K562 (cell line): Measurements from ENCODE around the gene SH3BGRL3. TPM values are rescaled to one million over a fixed set of nuclear protein-coding genes. Genes with fewer than 3 reads are reported as not detected.

Experiments used
- ARID1B ChIP-seq: fragments of 450-650 bp; IDR thresholded peaks from 2 replicates; pipeline ENCODE4 v1.6.1; 2016; ENCODE audit warnings: antibody characterized with exemption, mild to moderate bottlenecking, inconsistent platforms
- CHAMP1 ChIP-seq: fragments of 450-650 bp; IDR thresholded peaks from 2 replicates; pipeline ENCODE4 v1.6.1; 2016; ENCODE audit warnings: mild to moderate bottlenecking
- CXXC5 ChIP-seq: fragments of 250-450 bp; sonication (Bioruptor Pico); IDR thresholded peaks from 2 replicates; pipeline ENCODE4 v1.8.0; 2022; ENCODE audit warnings: inconsistent platforms, mild to moderate bottlenecking, moderate library complexity
- GTF2A2 ChIP-seq: IDR thresholded peaks from 2 replicates; pipeline ENCODE4 v1.6.1; 2016; ENCODE audit warnings: mild to moderate bottlenecking, missing genetic modification characterization, missing compliant biosample characterization
- GTF2F1 ChIP-seq: IDR thresholded peaks from 2 replicates; pipeline ENCODE4 v1.6.1; 2011; ENCODE audit warnings: low read depth, low read length, improper control_type of control experiment
- HLTF ChIP-seq: fragments of 450-650 bp; IDR thresholded peaks from 2 replicates; pipeline ENCODE4 v1.6.1; 2016
- L3MBTL2 ChIP-seq: fragments of 450-650 bp; IDR thresholded peaks from 2 replicates; pipeline ENCODE4 v1.6.1; 2016; ENCODE audit warnings: mild to moderate bottlenecking, moderate library complexity
- POLR2G ChIP-seq: fragments of 200-400 bp; formaldehyde crosslinking; IDR thresholded peaks from 2 replicates; pipeline ENCODE4 v1.6.1; 2017; ENCODE audit warnings: low read depth, mild to moderate bottlenecking, antibody characterized with exemption, low read length, moderate library complexity
- RBM14 ChIP-seq: fragments of 200-400 bp; formaldehyde crosslinking; IDR thresholded peaks from 2 replicates; pipeline ENCODE4 v1.6.1; 2018; ENCODE audit warnings: low read depth, mild to moderate bottlenecking, low read length, moderate library complexity, borderline replicate concordance; ENCODE audit not compliant: insufficient read depth
- SLC30A9 ChIP-seq: fragments of 250-450 bp; sonication (Bioruptor Pico); IDR thresholded peaks from 2 replicates; pipeline ENCODE4 v1.8.0; 2022; ENCODE audit warnings: mild to moderate bottlenecking, moderate library complexity
- SMARCA5 ChIP-seq: fragments of 450-650 bp; IDR thresholded peaks from 2 replicates; pipeline ENCODE4 v1.6.1; 2016
- TCF7 ChIP-seq: sonication (generic); IDR thresholded peaks from 2 replicates; pipeline ENCODE4 v1.6.1; 2016; ENCODE audit warnings: antibody characterized with exemption, borderline replicate concordance
- ZBTB12 ChIP-seq: fragments of 250-450 bp; sonication (Bioruptor Pico); IDR thresholded peaks from 2 replicates; pipeline ENCODE4 v1.4.0; 2020
- ZFX ChIP-seq: sonication (generic); formaldehyde crosslinking; IDR thresholded peaks from 2 replicates; pipeline ENCODE4 v1.8.0; 2022; ENCODE audit warnings: mild to moderate bottlenecking, missing genetic modification reagents, moderate library complexity
- ZNF134 ChIP-seq: fragments of 250-450 bp; sonication (Bioruptor Pico); conservative IDR thresholded peaks from 2 replicates; pipeline ENCODE4 v1.4.0; 2020
- ZNF263 ChIP-seq: sonication (generic); formaldehyde crosslinking; IDR thresholded peaks from 2 replicates; pipeline ENCODE4 v1.8.0; 2022; ENCODE audit warnings: mild to moderate bottlenecking, missing genetic modification reagents, borderline replicate concordance
- ZNF639 ChIP-seq, 2 experiments: fragments of 200-800 bp in 1 of 2; sonication (Bioruptor generic) in 1 of 2; sonication (generic) in 1 of 2; formaldehyde crosslinking in 1 of 2; IDR thresholded peaks in 1 of 2; conservative IDR thresholded peaks in 1 of 2; 2 replicates each; pipeline versions ENCODE4 v1.5.0 to v1.6.1; 2016 to 2020; ENCODE audit warnings: missing compliant biosample characterization in 1 of 2, missing genetic modification characterization in 1 of 2, missing genetic modification reagents in 1 of 2
- ZNF707 ChIP-seq: fragments of 250-450 bp; sonication (Bioruptor Pico); conservative IDR thresholded peaks from 2 replicates; pipeline ENCODE4 v1.8.0; 2022; ENCODE audit warnings: inconsistent platforms, mild to moderate bottlenecking, moderate library complexity
- polyA plus RNA-seq, 8 experiments: library from polyadenylated mRNA; depleted of rRNA in 4 of 8; stranded (reverse) in 5 of 8; unstranded in 3 of 8; fragments of >200 nt; fragmentation: Nextera tagmentation in 2 of 8; fragmentation: Illumina TruSeq in 1 of 8; extraction: Ambion mirVana in 2 of 8; extraction: Trizol in 1 of 8; gene quantifications; 2 replicates each; pipeline versions ENCODE4 v1.2.1 to v1.2.3, GENCODE V29; 2011 to 2014; ENCODE audit warnings: inconsistent platforms in 1 of 8, missing spikeins in 1 of 8
- total RNA-seq, 7 experiments: library from RNA; depleted of rRNA in 6 of 7; stranded (reverse); fragments of >200 nt in 6 of 7; fragmentation: Illumina TruSeq in 2 of 7; extraction: Trizol in 2 of 7; gene quantifications; 2 replicates each; pipeline versions ENCODE4 v1.2.1 to v1.2.3, GENCODE V29; 2011 to 2021; ENCODE audit warnings: low replicate concordance in 1 of 7

The SH3BGRL3 gene
- total and polyA plus RNA-seq, 9 of the 15 experiments (the other 6 are each of a cell fraction or from before 2014, with no cell fraction given), result 30.3 to 140 (median 54.2) TPM

- TF ChIP-seq ZNF639 (CRISPR knock-in tag; conservative IDR thresholded peaks at IDR 0.05 in 1 of 2, IDR thresholded peaks at IDR 0.05 in 1 of 2) (0 out of 4 replicates have a peak, but pooled peaks of 1 of the 2 experiments have one; percentile 30), SMARCA5 (no peak), TCF7 (no peak), ZNF707 (CRISPR knock-in tag) (no peak), HLTF (no peak), ZNF134 (CRISPR knock-in tag) (no peak), ZNF263 (CRISPR knock-in tag) (0 out of 2 replicates have a peak, but pooled peaks have one; percentile 36), CXXC5 (no peak), SLC30A9 (no peak), RBM14 (no peak), GTF2A2 (tag) (no peak), CHAMP1 (no peak), ZBTB12 (0 out of 2 replicates have a peak, but pooled peaks have one; percentile 7), GTF2F1 (no peak), POLR2G (0 out of 2 replicates have a peak, but pooled peaks have one; percentile 16), ARID1B (peak; percentile 68), ZFX (CRISPR knock-in tag) (peak; percentile 84), L3MBTL2 (peak; percentile 16; the same call in 1 of the 2 replicates)
Measured at GRCh38 chr1:26317612-26318337, 37.9 kb downstream of the SH3BGRL3 start, which contains the start of gene CD52 (continued).
